CD1c-positive myeloid dendritic cell (primary cell): Measurements from ENCODE around the gene IRF2.
A peak's percentile ranks its signal among the peaks of the same experiment; 100 is the strongest.
"Not testable (repeated sequence)": the region's sequence is repeated elsewhere in the genome, so short reads cannot be mapped to it uniquely, and the experiment has no call there.

Experiments used
- DNase-seq: peaks from one replicate; pipeline ENCODE4 v3.0.0-alpha.2; 2016; ENCODE audit errors: extremely low spot score

The IRF2 gene

DNA sequence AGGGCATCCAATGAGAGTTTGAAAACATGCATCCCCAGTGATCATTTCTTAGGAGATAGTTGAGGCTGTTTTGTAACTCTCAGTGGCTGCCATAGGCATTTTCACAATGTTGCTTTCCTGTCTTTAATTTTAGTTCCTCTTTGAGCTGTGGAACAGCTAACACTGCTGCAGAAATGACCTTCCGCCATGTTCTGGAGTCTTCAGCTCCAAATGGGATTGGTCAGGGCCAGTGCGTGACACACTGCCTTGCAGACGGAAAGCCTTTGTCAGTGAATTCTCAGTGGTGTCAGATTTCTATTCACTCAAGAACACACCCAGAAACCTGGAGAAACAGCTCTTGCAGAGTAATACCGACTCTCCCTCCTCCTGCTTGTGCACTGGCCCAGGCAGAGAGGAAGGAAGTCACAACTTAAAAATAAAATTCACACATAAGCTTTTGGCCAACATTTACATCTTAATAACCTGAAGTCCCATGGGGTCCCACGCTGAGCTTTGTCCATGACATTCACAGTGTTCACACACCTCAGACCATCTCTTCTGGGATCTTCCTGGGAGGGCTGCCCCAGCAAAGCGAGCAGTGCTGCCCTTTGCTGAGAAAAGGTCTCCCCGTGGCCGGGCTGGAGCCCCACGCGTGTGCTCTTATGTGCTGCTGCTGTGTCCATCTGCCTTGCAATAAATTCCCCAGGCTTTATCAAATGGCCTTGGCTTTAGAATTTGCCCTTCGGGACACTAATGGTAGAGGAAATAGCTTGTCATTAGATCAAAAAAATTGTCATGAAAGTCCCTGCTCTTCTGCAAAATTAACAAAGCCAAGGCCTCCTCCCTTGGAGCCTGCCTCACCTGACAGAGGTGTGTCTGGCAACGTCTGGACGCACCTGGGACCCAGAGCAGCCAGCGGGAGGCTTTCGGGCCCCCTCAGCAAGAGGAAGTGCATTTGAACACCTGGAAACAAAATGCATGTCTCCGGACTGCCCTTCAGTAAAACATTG lies 126.8 kb downstream of the IRF2 start:
- peak; percentile 91 for DNase-seq

DNA sequence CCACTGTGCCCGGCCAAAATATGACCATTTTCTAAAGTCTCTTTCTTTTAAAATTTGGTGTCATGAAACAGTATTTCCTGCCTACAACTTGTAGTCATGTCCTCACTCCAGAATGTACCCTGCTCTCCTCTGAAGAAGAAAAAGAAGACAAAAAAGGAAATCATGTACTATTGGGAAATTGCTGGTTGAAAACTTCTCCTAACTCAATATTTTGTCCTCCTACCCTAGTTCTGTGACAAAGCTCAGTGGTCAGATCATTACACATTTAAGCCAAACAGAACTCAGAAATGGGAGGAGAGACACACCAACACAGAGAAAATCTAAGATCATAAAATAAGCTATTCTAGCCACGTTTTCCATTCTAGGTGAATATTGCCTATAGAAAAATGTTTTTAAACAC lies 127.7 kb downstream of the IRF2 start:
- peak; percentile 63 for DNase-seq

DNA sequence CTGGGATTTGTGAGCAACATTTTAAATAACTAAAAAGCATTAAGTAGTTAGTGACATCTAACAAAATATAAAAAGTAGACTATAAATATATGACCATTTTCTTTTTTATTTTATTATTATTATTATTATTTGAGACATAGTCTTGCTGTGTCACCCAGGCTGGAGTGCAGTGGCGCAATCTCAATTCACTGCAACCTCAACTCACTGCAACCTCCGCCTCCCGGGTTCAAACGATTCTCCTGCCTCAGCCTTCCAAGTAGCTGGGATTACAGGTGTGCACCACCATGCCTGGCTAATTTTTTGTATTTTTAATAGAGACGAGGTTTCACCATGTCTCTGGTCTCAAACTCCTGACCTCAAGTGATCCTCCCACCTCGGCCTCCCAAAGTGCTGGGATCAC lies 128.1 kb downstream of the IRF2 start:
- not testable (repeated sequence) for DNase-seq

DNA sequence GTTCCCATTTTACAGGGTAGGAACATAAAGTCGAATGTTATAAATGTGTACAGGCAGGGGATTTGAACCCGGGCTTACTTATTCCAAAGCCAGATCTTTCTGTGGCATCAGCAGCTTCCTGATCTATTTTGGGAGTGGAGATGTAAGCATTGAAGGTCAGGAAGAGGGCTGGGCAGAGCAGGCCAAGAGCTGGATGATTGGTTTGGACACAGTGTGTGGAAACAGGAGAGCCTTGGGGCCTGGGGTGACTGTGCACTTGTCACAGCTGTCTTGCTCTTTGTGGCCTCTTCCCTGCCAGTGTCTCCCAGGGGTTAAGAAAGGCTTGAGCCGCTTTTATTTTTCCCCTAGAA lies 128.8 kb downstream of the IRF2 start:
- peak; percentile 61 for DNase-seq

DNA sequence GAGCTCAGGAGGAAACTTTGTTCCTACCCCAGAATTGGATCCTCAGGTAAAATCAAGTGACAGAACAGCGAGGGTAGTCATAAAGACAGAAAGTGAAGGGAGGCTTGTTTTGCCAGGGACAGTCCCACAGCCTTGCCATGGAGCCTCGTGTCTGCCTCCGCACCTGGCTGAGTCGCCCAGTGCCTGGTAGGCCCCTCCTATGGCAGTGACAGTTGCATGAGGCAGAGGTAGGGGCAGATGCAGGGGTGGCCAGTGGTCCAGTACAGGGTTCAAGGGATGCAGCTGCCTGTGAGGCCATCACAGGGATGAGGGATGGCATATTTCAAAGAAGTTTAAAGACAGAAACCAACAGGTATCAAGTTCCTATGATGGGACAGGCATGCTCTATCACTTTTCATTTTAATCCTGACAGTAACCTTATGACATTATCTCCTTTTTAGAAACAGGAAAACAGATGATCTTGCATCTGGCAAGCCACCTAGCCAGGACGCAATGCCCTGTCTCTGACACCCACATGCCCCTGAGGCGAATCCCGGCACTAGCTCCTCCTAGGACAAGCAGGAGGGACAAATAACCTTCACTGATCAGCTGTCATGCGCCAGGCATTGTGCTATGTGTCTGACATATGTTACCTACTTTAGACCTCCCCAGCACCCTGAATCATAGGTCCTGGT lies 129.3 kb downstream of the IRF2 start:
- no peak for DNase-seq

DNA sequence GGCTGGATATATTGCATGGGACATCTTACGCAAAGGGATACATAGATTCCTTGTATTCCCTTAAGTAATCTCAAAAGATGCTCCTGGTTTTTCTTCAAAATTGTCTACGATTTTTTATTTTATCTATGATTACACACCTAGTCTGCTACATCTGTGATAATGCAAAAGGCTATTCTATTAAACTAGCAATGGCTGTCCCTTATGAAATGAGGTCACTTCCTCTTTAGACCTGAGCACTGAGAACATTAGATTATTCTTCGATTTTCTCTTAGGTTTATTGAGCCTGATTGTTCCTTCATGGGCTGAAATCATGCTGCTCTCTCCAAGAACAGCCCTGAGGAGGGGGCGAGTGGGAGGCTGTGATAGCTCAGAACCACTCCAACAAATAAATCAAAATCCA lies 129.9 kb downstream of the IRF2 start:
- DNase-seq = peak; percentile 41

DNA sequence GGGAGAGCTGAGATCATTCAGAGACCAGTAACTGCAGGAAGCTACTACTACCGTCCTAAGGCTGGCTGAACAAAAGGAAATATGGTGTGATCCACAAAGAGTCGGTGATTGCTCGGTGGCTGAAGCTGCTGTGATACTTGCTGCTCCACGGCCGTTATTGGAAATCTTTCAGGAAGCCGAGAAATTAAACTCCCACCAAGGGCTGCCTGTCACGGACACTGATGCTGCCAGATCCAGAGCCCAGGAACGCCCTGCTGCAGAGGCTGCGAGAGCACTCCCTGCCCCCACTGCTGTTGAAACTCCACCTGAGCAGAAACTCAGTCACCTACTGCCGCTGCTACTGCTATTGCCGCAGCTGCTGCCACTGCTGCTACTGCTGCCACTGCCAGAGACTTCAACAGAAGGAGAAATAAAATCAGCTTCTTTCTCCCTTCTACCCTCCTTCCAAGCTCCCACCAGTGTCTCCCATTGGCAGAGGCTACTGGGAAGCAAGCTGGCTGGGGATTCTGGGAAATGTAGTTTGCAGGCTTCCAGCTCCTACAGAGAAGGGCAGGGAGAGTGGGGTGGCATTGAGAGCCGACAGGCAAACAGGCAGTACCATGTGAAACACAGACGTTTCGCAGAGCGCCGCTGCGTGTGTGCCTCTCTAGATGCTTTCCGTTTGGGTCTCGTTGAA lies 130.7 kb downstream of the IRF2 start:
- peak; percentile 60 for DNase-seq

DNA sequence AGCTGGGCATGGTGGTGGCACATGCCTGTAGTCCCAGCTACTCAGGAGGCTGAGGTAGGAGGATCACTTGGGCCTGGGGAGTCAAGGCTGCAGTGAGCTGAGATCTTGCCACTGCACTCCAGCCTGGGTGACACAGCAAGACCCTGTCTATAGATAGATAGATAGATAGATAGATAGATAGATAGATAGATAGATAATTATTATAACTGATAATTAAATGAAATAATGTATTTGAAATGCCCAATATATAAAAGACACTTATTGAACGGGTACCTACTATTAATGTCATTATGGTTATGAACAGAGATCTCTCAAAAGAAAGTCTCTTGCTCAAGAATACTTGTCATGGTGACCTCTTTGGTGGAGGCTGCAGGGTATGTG lies 131.5 kb downstream of the IRF2 start:
- DNase-seq = not testable (repeated sequence)

DNA sequence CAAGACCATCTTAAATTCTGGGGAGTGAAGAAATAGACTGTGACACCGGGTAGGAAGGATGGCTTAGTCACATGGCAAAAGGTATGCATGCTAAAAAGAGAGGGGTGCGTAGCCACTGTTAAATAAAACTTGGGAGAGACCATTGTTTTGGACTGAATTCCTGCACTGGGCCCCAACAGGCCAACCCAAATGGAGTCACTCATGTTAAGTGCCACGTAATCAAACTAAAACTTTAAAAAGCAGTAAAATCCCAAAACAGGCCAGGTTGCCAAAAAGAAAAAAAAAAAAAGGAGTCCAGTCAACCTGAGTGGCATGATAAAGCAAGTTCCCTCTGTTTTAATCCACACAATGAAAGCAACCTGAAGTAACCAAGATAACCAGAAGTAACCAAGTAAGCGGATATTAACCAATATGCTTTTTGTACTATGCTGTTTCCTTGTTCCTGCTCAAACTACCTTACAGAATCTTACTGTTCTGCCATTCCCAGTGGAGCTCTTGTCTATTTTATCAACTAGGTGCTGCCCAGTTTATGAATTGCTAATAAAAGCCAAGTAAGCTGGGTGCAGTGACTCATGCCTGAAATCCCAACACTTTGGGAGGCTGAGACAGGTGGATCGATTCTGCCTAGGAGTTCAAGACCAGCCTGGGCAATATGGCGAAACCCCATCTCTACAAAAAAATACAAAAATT lies 132.0 kb downstream of the IRF2 start:
- no peak for DNase-seq

DNA sequence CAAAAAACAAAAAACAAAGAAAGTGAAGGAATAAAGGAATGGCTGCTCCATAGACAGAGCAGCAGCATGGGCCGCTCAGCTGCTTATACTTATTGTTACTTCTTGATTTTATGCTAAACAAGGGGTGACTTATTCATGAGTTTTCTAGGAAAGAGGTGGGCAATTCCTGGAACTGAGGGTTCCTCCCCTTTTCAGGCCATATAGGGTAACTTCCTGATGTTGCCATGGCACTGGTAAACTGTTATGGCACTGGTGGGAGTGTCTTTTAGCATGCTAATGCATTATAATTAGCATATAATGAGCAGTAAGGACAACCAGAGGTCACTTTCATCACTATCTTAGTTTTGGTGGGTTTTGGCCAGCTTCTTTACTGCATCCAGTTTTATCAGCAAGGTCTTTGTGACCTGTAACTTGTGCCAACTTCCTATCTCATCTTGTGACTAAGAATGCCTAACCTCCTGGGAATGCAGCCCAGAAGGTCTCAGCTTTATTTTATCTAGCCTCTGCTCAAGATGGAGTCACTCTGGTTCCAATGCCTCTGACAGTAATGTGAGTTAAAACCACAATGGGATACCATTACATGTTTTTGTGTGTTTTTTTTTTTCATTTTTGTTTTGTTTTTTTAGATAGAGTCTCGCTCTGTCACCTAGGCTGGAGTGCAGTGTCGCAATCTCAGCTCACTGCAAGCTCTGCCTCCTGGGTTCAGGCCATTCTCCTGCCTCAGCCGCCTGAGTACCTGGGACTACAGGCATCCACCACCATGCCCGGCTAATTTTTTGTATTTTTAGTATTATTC lies 134.8 kb downstream of the IRF2 start:
- DNase-seq = peak; percentile 95

DNA sequence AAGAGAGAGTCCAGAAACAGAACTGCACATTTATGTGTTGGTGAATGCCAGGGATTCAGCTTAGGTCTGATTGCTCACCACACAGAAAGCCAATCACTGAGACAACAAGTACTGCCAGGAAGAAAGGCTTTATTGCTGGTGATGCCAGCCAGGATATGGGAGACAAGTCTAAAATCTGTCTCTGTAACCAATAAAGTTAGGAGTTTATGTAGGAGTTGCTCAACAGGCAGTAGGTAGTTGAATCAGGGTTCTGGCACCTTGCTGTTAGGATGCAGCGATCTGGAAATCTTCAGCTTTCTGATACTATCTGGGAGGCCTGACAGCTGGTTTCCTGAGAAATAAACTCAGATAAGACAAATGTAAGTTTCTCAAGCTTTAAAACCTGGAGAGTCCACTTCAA lies 136.4 kb downstream of the IRF2 start:
- DNase-seq = no peak
